HG03460 (cell line): ENCODE results near the gene EXOC4.
"Not testable (repeated sequence)": the region's sequence is repeated elsewhere in the genome, so short reads cannot be mapped to it uniquely, and the experiment has no call there.

Source experiments
- ATAC-seq: cut with Tn5 transposase; IDR thresholded peaks from one replicate; pipeline ENCODE4 v1.9.1; 2021; ENCODE audit not compliant: unreplicated experiment

EXOC4 gene

GRCh38 chr7:133275008-133275407 lies 22.1 kb downstream of the EXOC4 start:
- no peak for ATAC-seq

GRCh38 chr7:133275446-133276095 lies 22.7 kb downstream of the EXOC4 start:
- no peak for ATAC-seq

GRCh38 chr7:133278975-133279374 lies 26.1 kb downstream of the EXOC4 start:
- ATAC-seq, result not testable (repeated sequence)

- ATAC-seq, result no peak
Observed at GRCh38 chr7:133282094-133282493, 29.2 kb downstream of the EXOC4 start.

- no peak for ATAC-seq
Observed at GRCh38 chr7:133284092-133284491, 31.2 kb downstream of the EXOC4 start.

GRCh38 chr7:133288970-133289369 lies 36.1 kb downstream of the EXOC4 start:
- no peak for ATAC-seq

- no peak for ATAC-seq
Observed at GRCh38 chr7:133290041-133290440, 37.2 kb downstream of the EXOC4 start.

GRCh38 chr7:133290676-133291333 lies 37.9 kb downstream of the EXOC4 start:
- ATAC-seq, result no peak

- no peak for ATAC-seq
Observed at GRCh38 chr7:133292631-133293030, 39.8 kb downstream of the EXOC4 start.

- no peak for ATAC-seq
Observed at GRCh38 chr7:133293384-133294160, 40.7 kb downstream of the EXOC4 start.

GRCh38 chr7:133294234-133294633 lies 41.4 kb downstream of the EXOC4 start:
- ATAC-seq, result no peak

GRCh38 chr7:133295484-133295883 lies 42.6 kb downstream of the EXOC4 start:
- ATAC-seq, result no peak

- ATAC-seq, result no peak
Observed at GRCh38 chr7:133297093-133297492, 44.2 kb downstream of the EXOC4 start.

GRCh38 chr7:133298080-133298479 lies 45.2 kb downstream of the EXOC4 start:
- ATAC-seq, result no peak

GRCh38 chr7:133299676-133300075 lies 46.8 kb downstream of the EXOC4 start:
- ATAC-seq, result no peak

- ATAC-seq, result no peak
Observed at GRCh38 chr7:133300088-133300487, 47.2 kb downstream of the EXOC4 start.

GRCh38 chr7:133300811-133301210 lies 47.9 kb downstream of the EXOC4 start:
- ATAC-seq, result no peak

GRCh38 chr7:133301444-133301843 lies 48.6 kb downstream of the EXOC4 start:
- ATAC-seq, result no peak

- no peak for ATAC-seq
Observed at GRCh38 chr7:133303372-133303771, 50.5 kb downstream of the EXOC4 start.

- ATAC-seq, result no peak
Observed at GRCh38 chr7:133303931-133304330, 51.1 kb downstream of the EXOC4 start.

- no peak for ATAC-seq
Observed at GRCh38 chr7:133309333-133309732, 56.5 kb downstream of the EXOC4 start.

GRCh38 chr7:133310232-133310862 lies 57.5 kb downstream of the EXOC4 start:
- no peak for ATAC-seq
